ENCODE results near the gene SHC4.

SHC4 gene

DNA sequence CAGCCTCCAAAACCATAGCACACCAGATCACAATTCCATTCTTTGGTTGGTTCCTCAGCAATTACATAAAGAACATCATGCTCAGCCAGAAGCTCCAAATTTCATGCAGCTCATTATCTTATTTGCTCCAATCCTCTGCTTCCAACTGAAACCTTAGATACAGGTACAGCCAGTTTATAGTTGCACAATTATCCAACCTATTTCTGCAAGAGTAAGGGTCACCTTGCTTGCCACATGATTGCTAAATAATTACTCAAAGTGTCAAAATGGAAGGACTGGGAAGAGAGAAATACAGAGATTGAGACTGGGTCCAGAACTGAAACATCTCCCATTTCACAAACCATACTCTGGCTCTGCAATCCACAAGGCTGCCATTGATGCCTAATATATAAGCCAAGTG lies 23.4 kb upstream of the SHC4 start:
- DNase-seq (ENCODE audit: low read depth, low spot score) = no peak
- TF ChIP-seq YY1 (IDR thresholded peaks at IDR 0.05; ENCODE audit: insufficient read depth, insufficient read length) (no peak), SUZ12 (IDR thresholded peaks at IDR 0.05; ENCODE audit: extremely low read depth, insufficient read depth, insufficient read length) (no peak), ZNF274 (IDR thresholded peaks at IDR 0.05; ENCODE audit: low read depth, low read length) (no peak)
- Histone ChIP-seq H3K4me3 (ENCODE audit: insufficient read length, low read depth) (no peak overlapping the region), H3K36me3 (ENCODE audit: insufficient read depth, insufficient read length, low read length) (peaks cover 15% of the 10 kb centered on the region), H3K9ac (ENCODE audit: insufficient read length, low read depth) (no peak overlapping the region), H3K9me3 (ENCODE audit: insufficient read depth, low read length) (no peaks in the 10 kb centered on the region), H3K27me3 (ENCODE audit: insufficient read depth, insufficient read length) (no peaks in the 10 kb centered on the region), H3K4me1 (ENCODE audit: insufficient read depth, insufficient read length) (no peaks in the 10 kb centered on the region)

DNA sequence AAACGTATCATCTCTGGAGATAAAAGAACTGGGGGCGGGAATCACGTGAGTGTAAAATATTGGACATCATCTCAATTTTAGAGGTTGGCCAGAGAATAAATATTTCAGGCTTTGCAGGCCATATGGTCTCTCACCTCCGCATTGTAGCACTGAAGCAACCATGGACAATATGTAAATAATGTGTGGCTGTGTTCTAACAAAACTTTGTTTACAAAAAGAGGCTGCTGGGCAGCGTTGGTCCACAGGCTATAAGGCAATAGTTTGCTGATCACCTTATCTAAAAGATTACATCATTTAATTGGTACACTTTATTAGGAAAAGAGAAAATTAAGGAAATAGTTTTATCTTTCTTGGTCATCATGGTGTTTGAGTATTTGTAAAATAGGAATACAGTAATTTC lies 22.5 kb upstream of the SHC4 start:
- Histone ChIP-seq H3K36me3 (ENCODE audit: insufficient read depth, insufficient read length, low read length) (peaks cover 6% of the 10 kb centered on the region), H3K9ac (ENCODE audit: insufficient read length, low read depth) (no peak overlapping the region), H3K4me1 (ENCODE audit: insufficient read depth, insufficient read length) (no peaks in the 10 kb centered on the region), H3K9me3 (ENCODE audit: insufficient read depth, low read length) (no peaks in the 10 kb centered on the region), H3K27me3 (ENCODE audit: insufficient read depth, insufficient read length) (no peaks in the 10 kb centered on the region), H3K4me3 (ENCODE audit: insufficient read length, low read depth) (no peak overlapping the region)
- TF ChIP-seq ZNF274 (IDR thresholded peaks at IDR 0.05; ENCODE audit: low read depth, low read length) = no peak
- TF ChIP-seq YY1 (IDR thresholded peaks at IDR 0.05; ENCODE audit: insufficient read depth, insufficient read length) = no peak
- TF ChIP-seq SUZ12 (IDR thresholded peaks at IDR 0.05; ENCODE audit: extremely low read depth, insufficient read depth, insufficient read length) = no peak
- no peak for DNase-seq (ENCODE audit: low read depth, low spot score)

DNA sequence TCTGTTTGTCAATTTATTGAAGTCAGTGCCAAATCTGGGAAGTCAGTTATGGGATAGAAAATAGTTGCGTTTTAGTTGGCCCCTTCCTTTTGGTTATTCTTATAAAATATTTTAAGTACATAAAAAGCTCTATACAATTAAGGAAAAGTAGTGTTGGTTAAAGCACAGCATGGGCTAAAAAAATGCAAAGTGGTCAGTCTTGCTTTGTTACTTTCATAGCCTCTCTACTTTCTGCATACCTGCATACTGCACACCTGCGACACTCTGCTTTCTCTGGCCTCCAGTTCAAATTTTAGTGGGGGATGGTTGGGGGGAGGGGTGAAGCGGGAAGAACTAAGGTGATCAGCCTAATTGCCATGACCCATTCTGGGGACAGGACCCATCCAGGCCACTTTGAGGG lies 21.8 kb upstream of the SHC4 start:
- TF ChIP-seq SUZ12 (IDR thresholded peaks at IDR 0.05; ENCODE audit: extremely low read depth, insufficient read depth, insufficient read length) = no peak
- TF ChIP-seq ZNF274 (IDR thresholded peaks at IDR 0.05; ENCODE audit: low read depth, low read length) = no peak
- no peak for TF ChIP-seq YY1 (IDR thresholded peaks at IDR 0.05; ENCODE audit: insufficient read depth, insufficient read length)
- Histone ChIP-seq H3K27me3 (ENCODE audit: insufficient read depth, insufficient read length) (no peaks in the 10 kb centered on the region), H3K36me3 (ENCODE audit: insufficient read depth, insufficient read length, low read length) (peaks cover 1% of the 10 kb centered on the region), H3K9me3 (ENCODE audit: insufficient read depth, low read length) (no peaks in the 10 kb centered on the region), H3K4me3 (ENCODE audit: insufficient read length, low read depth) (no peak overlapping the region), H3K9ac (ENCODE audit: insufficient read length, low read depth) (no peak overlapping the region), H3K4me1 (ENCODE audit: insufficient read depth, insufficient read length) (no peaks in the 10 kb centered on the region)
- DNase-seq (ENCODE audit: low read depth, low spot score) = no peak

DNA sequence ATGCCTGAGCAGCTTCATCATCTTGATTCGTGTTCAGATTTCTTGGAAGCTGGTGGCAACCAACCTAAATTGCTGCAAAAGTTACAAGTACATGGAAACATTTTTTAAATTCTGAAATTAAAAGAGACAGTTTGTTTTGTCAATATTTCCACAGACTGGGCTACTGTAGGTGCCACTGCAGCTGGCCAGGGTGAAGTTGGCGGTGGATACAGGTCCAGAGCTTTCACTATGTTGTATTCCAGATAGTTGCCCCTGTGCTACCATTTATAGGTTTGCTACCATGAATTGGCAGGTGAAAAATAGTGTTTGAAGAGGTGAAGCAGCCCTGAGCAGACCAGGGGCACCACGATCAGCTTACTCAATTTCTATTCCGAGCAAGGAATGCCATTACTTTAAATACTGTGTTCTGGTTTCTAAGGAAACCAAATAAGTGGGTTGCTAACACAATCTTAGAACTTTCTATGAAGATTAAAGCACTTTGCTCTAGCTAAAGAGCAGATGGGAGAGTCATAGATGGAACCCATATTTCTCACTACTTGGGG lies 21.2 kb upstream of the SHC4 start:
- Histone ChIP-seq H3K4me1 (ENCODE audit: insufficient read depth, insufficient read length) (no peaks in the 10 kb centered on the region), H3K9ac (ENCODE audit: insufficient read length, low read depth) (no peak overlapping the region), H3K36me3 (ENCODE audit: insufficient read depth, insufficient read length, low read length) (no peaks in the 10 kb centered on the region), H3K27me3 (ENCODE audit: insufficient read depth, insufficient read length) (no peaks in the 10 kb centered on the region), H3K9me3 (ENCODE audit: insufficient read depth, low read length) (no peaks in the 10 kb centered on the region), H3K4me3 (ENCODE audit: insufficient read length, low read depth) (no peak overlapping the region)
- DNase-seq (ENCODE audit: low read depth, low spot score) = no peak
- no peak for TF ChIP-seq SUZ12 (IDR thresholded peaks at IDR 0.05; ENCODE audit: extremely low read depth, insufficient read depth, insufficient read length)

DNA sequence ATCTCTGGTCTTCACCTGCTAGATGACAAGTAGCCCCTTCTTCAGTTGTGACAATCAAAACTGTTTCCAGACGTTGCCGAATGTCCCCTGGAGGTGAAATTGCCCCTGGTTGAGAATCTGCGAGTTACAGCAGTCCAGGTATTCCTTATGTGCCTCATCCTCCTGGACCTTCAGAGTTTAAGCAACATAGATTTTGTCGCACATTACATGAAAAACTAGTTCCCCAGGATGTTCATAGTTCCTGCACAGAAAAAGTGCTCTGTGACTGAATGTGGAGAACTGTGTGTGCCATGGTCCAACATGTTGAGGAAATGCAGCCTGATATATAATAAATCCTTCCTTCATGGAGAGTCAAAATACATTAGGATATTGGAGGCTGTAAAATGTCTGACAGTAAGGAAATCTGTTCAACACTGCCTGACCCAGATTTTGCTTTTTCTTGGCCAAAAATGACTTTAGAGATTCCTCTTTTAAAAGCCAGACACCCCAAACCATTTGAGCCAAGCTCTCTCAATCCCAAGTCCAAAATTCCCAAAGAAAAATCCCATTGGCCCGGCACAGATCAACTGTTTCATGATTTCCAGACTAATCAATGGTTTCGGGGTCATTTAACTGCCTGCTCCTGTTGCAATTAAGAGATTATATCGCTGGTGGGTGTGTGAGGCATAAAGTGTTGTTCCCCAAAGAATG lies 20.4 kb upstream of the SHC4 start:
- no peak for TF ChIP-seq YY1 (IDR thresholded peaks at IDR 0.05; ENCODE audit: insufficient read depth, insufficient read length)
- no peak for TF ChIP-seq SUZ12 (IDR thresholded peaks at IDR 0.05; ENCODE audit: extremely low read depth, insufficient read depth, insufficient read length)
- Histone ChIP-seq H3K9ac (ENCODE audit: insufficient read length, low read depth) (no peak overlapping the region), H3K9me3 (ENCODE audit: insufficient read depth, low read length) (no peaks in the 10 kb centered on the region), H3K27me3 (ENCODE audit: insufficient read depth, insufficient read length) (no peaks in the 10 kb centered on the region), H3K4me3 (ENCODE audit: insufficient read length, low read depth) (no peak overlapping the region), H3K36me3 (ENCODE audit: insufficient read depth, insufficient read length, low read length) (no peaks in the 10 kb centered on the region), H3K4me1 (ENCODE audit: insufficient read depth, insufficient read length) (no peaks in the 10 kb centered on the region)
- no peak for DNase-seq (ENCODE audit: low read depth, low spot score)

DNA sequence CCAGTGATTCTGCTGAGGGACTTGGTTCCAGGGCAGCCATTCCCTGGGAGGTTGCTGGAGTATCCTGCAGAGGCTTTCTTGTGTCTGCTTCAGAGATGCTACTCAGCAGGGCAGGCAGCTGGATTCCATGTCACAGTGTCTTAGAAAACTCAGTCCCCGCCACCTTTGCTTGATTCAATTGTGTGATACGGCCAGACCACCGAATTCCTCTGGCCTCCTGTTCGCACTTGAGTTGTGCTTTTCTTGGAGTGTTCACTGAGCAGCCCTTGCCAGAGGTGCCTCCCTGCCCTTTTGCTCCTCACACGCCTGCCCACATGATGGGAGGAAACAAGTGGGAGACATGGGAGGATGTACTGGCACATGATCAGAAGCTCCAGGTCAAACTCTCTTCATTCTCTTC lies 19.6 kb upstream of the SHC4 start:
- no peaks in the 10 kb centered on the region for H3K9me3 ChIP-seq (ENCODE audit: insufficient read depth, low read length)
- no peaks in the 10 kb centered on the region for H3K36me3 ChIP-seq (ENCODE audit: insufficient read depth, insufficient read length, low read length)
- no peaks in the 10 kb centered on the region for H3K4me1 ChIP-seq (ENCODE audit: insufficient read depth, insufficient read length)
- TF ChIP-seq YY1 (IDR thresholded peaks at IDR 0.05; ENCODE audit: insufficient read depth, insufficient read length) = no peak
- no peak for TF ChIP-seq SUZ12 (IDR thresholded peaks at IDR 0.05; ENCODE audit: extremely low read depth, insufficient read depth, insufficient read length)
- TF ChIP-seq ZNF274 (IDR thresholded peaks at IDR 0.05; ENCODE audit: low read depth, low read length) = no peak
- H3K9ac ChIP-seq (ENCODE audit: insufficient read length, low read depth) = no peak overlapping the region
- H3K27me3 ChIP-seq (ENCODE audit: insufficient read depth, insufficient read length) = no peaks in the 10 kb centered on the region
- no peak for DNase-seq (ENCODE audit: low read depth, low spot score)
- H3K4me3 ChIP-seq (ENCODE audit: insufficient read length, low read depth) = no peak overlapping the region

DNA sequence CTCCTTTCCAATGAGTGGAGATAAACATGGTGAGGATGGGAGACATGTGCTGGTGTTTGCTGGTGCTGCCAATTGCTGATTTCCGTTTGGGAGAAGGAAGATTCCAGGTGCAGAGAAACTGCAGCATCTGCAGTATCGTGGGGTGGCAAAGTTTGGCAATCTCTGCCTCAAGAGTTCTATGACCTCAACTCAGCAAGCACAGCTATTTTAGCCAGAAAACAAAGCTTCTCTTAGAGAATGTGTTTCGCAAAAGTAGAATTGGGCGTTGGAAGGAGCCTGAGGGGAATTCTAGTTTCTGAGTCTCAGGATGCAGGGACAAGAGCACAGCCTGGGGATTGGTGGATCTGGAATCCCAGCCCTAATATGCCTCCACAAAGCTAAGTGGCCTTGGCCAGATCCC lies 18.2 kb upstream of the SHC4 start:
- Histone ChIP-seq H3K27me3 (ENCODE audit: insufficient read depth, insufficient read length) (no peaks in the 10 kb centered on the region), H3K4me1 (ENCODE audit: insufficient read depth, insufficient read length) (no peaks in the 10 kb centered on the region), H3K9me3 (ENCODE audit: insufficient read depth, low read length) (no peaks in the 10 kb centered on the region), H3K4me3 (ENCODE audit: insufficient read length, low read depth) (no peak overlapping the region), H3K36me3 (ENCODE audit: insufficient read depth, insufficient read length, low read length) (no peaks in the 10 kb centered on the region), H3K9ac (ENCODE audit: insufficient read length, low read depth) (no peak overlapping the region)
- no peak for DNase-seq (ENCODE audit: low read depth, low spot score)
- TF ChIP-seq SUZ12 (IDR thresholded peaks at IDR 0.05; ENCODE audit: extremely low read depth, insufficient read depth, insufficient read length) (no peak), YY1 (IDR thresholded peaks at IDR 0.05; ENCODE audit: insufficient read depth, insufficient read length) (no peak), ZNF274 (IDR thresholded peaks at IDR 0.05; ENCODE audit: low read depth, low read length) (no peak)
